KOPT-K1 (cell line): ENCODE measurements around the gene RBM20.
"Not testable (repeated sequence)": the region's sequence is repeated elsewhere in the genome, so short reads cannot be mapped to it uniquely, and the experiment has no call there.

Source experiments
- H3K27ac ChIP-seq: fragments of 200-600 bp; sonication (generic); 2 replicates; pipeline ENCODE4 v1.5.1; 2016; ENCODE audit warnings: antibody characterized with exemption, mild to moderate bottlenecking, low read depth, low read length; ENCODE audit not compliant: poor library complexity, severe bottlenecking
- H3K36me3 ChIP-seq: fragments of 200-600 bp; sonication (generic); 2 replicates; pipeline ENCODE4 v1.5.1; 2017; ENCODE audit warnings: antibody characterized with exemption, mild to moderate bottlenecking, low read length, moderate library complexity; ENCODE audit not compliant: insufficient read depth
- H3K9me3 ChIP-seq: fragments of 200-600 bp; sonication (generic); 2 replicates; pipeline ENCODE4 v1.5.1; 2017; ENCODE audit warnings: antibody characterized with exemption, low read length, mild to moderate bottlenecking; ENCODE audit not compliant: insufficient read depth, poor library complexity, severe bottlenecking

Gene RBM20

GRCh38 chr10:110643653-110644597 lies at the start of gene RBM20:
Gene RBM20, plus strand, starts transcription at chr10:110644336. Its CDS starts 119 bp downstream, at chr10:110644455.
- peaks cover 11% of the 10 kb centered on the region for H3K9me3 ChIP-seq
- no peak within 1 kb of the TSS for H3K27ac ChIP-seq
- no peaks in the 10 kb centered on the region for H3K36me3 ChIP-seq

- Histone ChIP-seq H3K9me3 (no peaks in the 10 kb centered on the region), H3K36me3 (peaks cover 96% of the 10 kb centered on the region), H3K27ac (no peak overlapping the region)
These were observed 46.7 kb upstream of the RBM20 start for GRCh38 chr10:110597476-110597875.

- peaks cover 100% of the 10 kb centered on the region for H3K36me3 ChIP-seq
- no peak overlapping the region for H3K27ac ChIP-seq
- H3K9me3 ChIP-seq: no peaks in the 10 kb centered on the region
These were observed 43.5 kb upstream of the RBM20 start for GRCh38 chr10:110600487-110601101.

GRCh38 chr10:110601581-110601980 lies 42.6 kb upstream of the RBM20 start:
- H3K36me3 ChIP-seq: peaks cover 100% of the 10 kb centered on the region
- no peaks in the 10 kb centered on the region for H3K9me3 ChIP-seq
- no peak overlapping the region for H3K27ac ChIP-seq

GRCh38 chr10:110608087-110608486 lies 36.0 kb upstream of the RBM20 start:
- no peaks in the 10 kb centered on the region for H3K9me3 ChIP-seq
- H3K27ac ChIP-seq: no peak overlapping the region
- peaks cover 50% of the 10 kb centered on the region for H3K36me3 ChIP-seq

GRCh38 chr10:110609605-110610004 lies 34.5 kb upstream of the RBM20 start:
- H3K27ac ChIP-seq: no peak overlapping the region

GRCh38 chr10:110610308-110610774 lies 33.8 kb upstream of the RBM20 start:
- Histone ChIP-seq H3K9me3 (no peaks in the 10 kb centered on the region), H3K27ac (no peak overlapping the region)

More at GRCh38 chr10:110609605-110610004, 34.5 kb upstream of the RBM20 start:
- Histone ChIP-seq H3K9me3 (no peaks in the 10 kb centered on the region), H3K36me3 (peaks cover 35% of the 10 kb centered on the region)

GRCh38 chr10:110610781-110611180 lies 33.4 kb upstream of the RBM20 start:
- not testable (repeated sequence) for H3K27ac ChIP-seq, H3K9me3 ChIP-seq
- H3K36me3 ChIP-seq: peaks cover 23% of the 10 kb centered on the region

More at GRCh38 chr10:110610308-110610774, 33.8 kb upstream of the RBM20 start:
- peaks cover 28% of the 10 kb centered on the region for H3K36me3 ChIP-seq

- H3K9me3 ChIP-seq: no peaks in the 10 kb centered on the region
- peaks cover 10% of the 10 kb centered on the region for H3K36me3 ChIP-seq
- H3K27ac ChIP-seq: no peak overlapping the region
These were observed 32.0 kb upstream of the RBM20 start for GRCh38 chr10:110612087-110612486.

GRCh38 chr10:110612629-110613028 lies 31.5 kb upstream of the RBM20 start:
- no peak overlapping the region for H3K27ac ChIP-seq
- no peaks in the 10 kb centered on the region for H3K9me3 ChIP-seq

GRCh38 chr10:110613341-110613995 lies 30.7 kb upstream of the RBM20 start:
- Histone ChIP-seq H3K9me3 (no peaks in the 10 kb centered on the region), H3K27ac (no peak overlapping the region), H3K36me3 (no peaks in the 10 kb centered on the region)

More at GRCh38 chr10:110612629-110613028, 31.5 kb upstream of the RBM20 start:
- peaks cover 5% of the 10 kb centered on the region for H3K36me3 ChIP-seq

GRCh38 chr10:110613996-110614495 lies 30.1 kb upstream of the RBM20 start:
- no peak overlapping the region for H3K27ac ChIP-seq
- no peaks in the 10 kb centered on the region for H3K9me3 ChIP-seq
- H3K36me3 ChIP-seq: no peaks in the 10 kb centered on the region

- no peak overlapping the region for H3K27ac ChIP-seq
- H3K36me3 ChIP-seq: no peaks in the 10 kb centered on the region
- H3K9me3 ChIP-seq: no peaks in the 10 kb centered on the region
These were observed 28.9 kb upstream of the RBM20 start for GRCh38 chr10:110615057-110615747.

GRCh38 chr10:110616493-110617033 lies 27.6 kb upstream of the RBM20 start:
- Histone ChIP-seq H3K36me3 (no peaks in the 10 kb centered on the region), H3K27ac (no peak overlapping the region)

More at GRCh38 chr10:110616493-110617033, 27.6 kb upstream of the RBM20 start:
- no peaks in the 10 kb centered on the region for H3K9me3 ChIP-seq
